ENCODE measurements around the gene EFNA5.

DNA sequence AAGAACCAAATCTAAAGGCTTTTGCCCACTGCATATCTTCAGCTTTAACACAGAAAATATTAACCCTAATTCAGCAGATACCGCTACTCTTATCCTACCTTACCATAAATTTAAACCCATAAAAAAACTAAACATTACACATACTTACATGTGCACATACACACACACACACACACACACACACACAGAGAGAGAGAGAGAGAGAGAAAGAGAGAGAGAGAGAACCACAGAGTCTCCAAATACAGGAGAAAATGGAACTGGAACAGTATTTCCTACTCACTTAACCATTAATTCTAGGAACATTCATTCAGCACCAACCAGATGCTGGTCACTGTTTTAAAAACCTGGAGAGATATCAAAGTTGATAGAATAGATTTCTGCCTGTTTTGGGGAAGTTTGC, 53.7 kb downstream of the EFNA5 start:
- TF ChIP-seq EZH2 (IDR thresholded peaks at IDR 0.05; ENCODE audit: low read depth, unreplicated experiment) (no peak), EZH2phosphoT487 (IDR thresholded peaks at IDR 0.05; ENCODE audit: unreplicated experiment) (no peak)
- TF ChIP-seq, protein P1, sequence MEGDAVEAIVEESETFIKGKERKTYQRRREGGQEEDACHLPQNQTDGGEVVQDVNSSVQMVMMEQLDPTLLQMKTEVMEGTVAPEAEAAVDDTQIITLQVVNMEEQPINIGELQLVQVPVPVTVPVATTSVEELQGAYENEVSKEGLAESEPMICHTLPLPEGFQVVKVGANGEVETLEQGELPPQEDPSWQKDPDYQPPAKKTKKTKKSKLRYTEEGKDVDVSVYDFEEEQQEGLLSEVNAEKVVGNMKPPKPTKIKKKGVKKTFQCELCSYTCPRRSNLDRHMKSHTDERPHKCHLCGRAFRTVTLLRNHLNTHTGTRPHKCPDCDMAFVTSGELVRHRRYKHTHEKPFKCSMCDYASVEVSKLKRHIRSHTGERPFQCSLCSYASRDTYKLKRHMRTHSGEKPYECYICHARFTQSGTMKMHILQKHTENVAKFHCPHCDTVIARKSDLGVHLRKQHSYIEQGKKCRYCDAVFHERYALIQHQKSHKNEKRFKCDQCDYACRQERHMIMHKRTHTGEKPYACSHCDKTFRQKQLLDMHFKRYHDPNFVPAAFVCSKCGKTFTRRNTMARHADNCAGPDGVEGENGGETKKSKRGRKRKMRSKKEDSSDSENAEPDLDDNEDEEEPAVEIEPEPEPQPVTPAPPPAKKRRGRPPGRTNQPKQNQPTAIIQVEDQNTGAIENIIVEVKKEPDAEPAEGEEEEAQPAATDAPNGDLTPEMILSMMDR (conservative IDR thresholded peaks at IDR 0.05; ENCODE audit: low read depth in 2 of 2), result no peak
